IMR-90 (cell line): ENCODE measurements around the gene MACO1. TPM values are rescaled to one million over a fixed set of nuclear protein-coding genes. Genes with fewer than 3 reads are reported as not detected.

Experiments
- ATAC-seq: fragments of 200-7000 bp; cut with Tn5 transposase; 2 replicates; pipeline ENCODE4 v1.9.1; 2020; ENCODE audit warnings: low read depth, mild to moderate bottlenecking, moderate library complexity
- BruUV-seq: library from RNA; stranded (reverse); fragments of 400-500 nt; replicated peaks from 2 replicates; lab custom pipeline; 2021; lab: Mats Ljungman, UMichigan
- CTCF ChIA-PET: fragments of 300-600 bp; formaldehyde crosslinking; extraction: SDS; loops from one replicate; lab custom pipeline; 2021; ENCODE audit warnings: antibody characterized with exemption; lab: Yijun Ruan, JAX
- POLR2A ChIA-PET: fragments of 300-600 bp; sonication (Branson Sonifier 250); formaldehyde crosslinking; loops from one replicate; lab custom pipeline; 2022; ENCODE audit warnings: antibody characterized with exemption; ENCODE audit not compliant: unreplicated experiment; lab: Charles Lee
- DNase-seq: peaks from one replicate; pipeline ENCODE4 v3.0.0; 2013
- H2AFZ ChIP-seq: replicated peaks from 2 replicates; pipeline ENCODE3; 2013; ENCODE audit warnings: low read length, mild to moderate bottlenecking; ENCODE audit not compliant: poor library complexity
- H2AK5ac ChIP-seq: 2 replicates; pipeline ENCODE4 v1.6.1; 2013; ENCODE audit warnings: low read depth, low read length, inconsistent platforms
- H2AK9ac ChIP-seq: replicated peaks from 2 replicates; pipeline ENCODE3; 2013; ENCODE audit warnings: mild to moderate bottlenecking, low read depth, low read length, moderate library complexity; ENCODE audit not compliant: poor library complexity
- H2BK120ac ChIP-seq: 2 replicates; pipeline ENCODE4 v1.6.1; 2013; ENCODE audit warnings: low read depth, low read length, inconsistent platforms
- H2BK15ac ChIP-seq: 3 replicates; pipeline ENCODE4 v1.6.1; 2013; ENCODE audit warnings: low read depth, low read length, inconsistent platforms
- H2BK20ac ChIP-seq: 2 replicates; pipeline ENCODE4 v1.6.1; 2013; ENCODE audit warnings: low read depth, mild to moderate bottlenecking, inconsistent platforms, low read length, moderate library complexity
- H2BK5ac ChIP-seq: 2 replicates; pipeline ENCODE4 v1.6.1; 2013; ENCODE audit warnings: mild to moderate bottlenecking, low read depth, low read length, inconsistent platforms; ENCODE audit not compliant: poor library complexity, severe bottlenecking
- H3K14ac ChIP-seq: replicated peaks from 2 replicates; pipeline ENCODE4 v1.6.1; 2013; ENCODE audit warnings: low read depth, low read length, inconsistent platforms
- H3K18ac ChIP-seq: 2 replicates; pipeline ENCODE4 v1.6.1; 2013; ENCODE audit warnings: low read depth, low read length, control low read depth
- H3K23ac ChIP-seq: 2 replicates; pipeline ENCODE4 v1.6.1; 2013; ENCODE audit warnings: low read depth, low read length, inconsistent platforms
- H3K27ac ChIP-seq: 2 replicates; pipeline ENCODE4 v1.5.1; 2013; ENCODE audit warnings: mild to moderate bottlenecking, control low read depth, low read length; ENCODE audit not compliant: insufficient read depth
- H3K27me3 ChIP-seq: 2 replicates; pipeline ENCODE4 v1.6.1; 2013; ENCODE audit warnings: low read length; ENCODE audit not compliant: control insufficient read depth, insufficient read depth
- H3K36me3 ChIP-seq: 2 replicates; pipeline ENCODE4 v1.6.1; 2013; ENCODE audit warnings: low read length, mixed read lengths; ENCODE audit not compliant: control insufficient read depth, insufficient read depth
- H3K4ac ChIP-seq: 2 replicates; pipeline ENCODE4 v1.6.1; 2013; ENCODE audit warnings: low read depth, low read length, inconsistent platforms
- H3K4me1 ChIP-seq: 2 replicates; pipeline ENCODE4 v1.6.1; 2013; ENCODE audit warnings: low read length, mixed read lengths; ENCODE audit not compliant: control insufficient read depth, insufficient read depth
- H3K4me2 ChIP-seq: 2 replicates; pipeline ENCODE4 v1.6.1; 2013; ENCODE audit warnings: low read depth, mild to moderate bottlenecking, control low read depth, low read length, moderate library complexity
- H3K4me3 ChIP-seq: 2 replicates; pipeline ENCODE4 v1.5.1; 2013; ENCODE audit warnings: low read depth, mild to moderate bottlenecking, control low read depth, low read length, moderate library complexity; ENCODE audit not compliant: insufficient read depth
- H3K56ac ChIP-seq: 2 replicates; pipeline ENCODE4 v1.6.1; 2013; ENCODE audit warnings: low read length, inconsistent platforms; ENCODE audit not compliant: insufficient read depth; ENCODE audit errors: extremely low read depth
- H3K79me1 ChIP-seq, 2 experiments: 2 replicates each; pipeline ENCODE4 v1.6.1; 2013; ENCODE audit warnings: low read length in 2 of 2, inconsistent platforms in 1 of 2, low read depth in 1 of 2
- H3K9ac ChIP-seq: 2 replicates; pipeline ENCODE4 v1.6.1; 2013; ENCODE audit warnings: low read depth, low read length, control low read depth
- H3K9me1 ChIP-seq: 2 replicates; pipeline ENCODE4 v1.6.1; 2013; ENCODE audit warnings: low read length, inconsistent platforms; ENCODE audit not compliant: insufficient read depth
- H3K9me3 ChIP-seq: 2 replicates; pipeline ENCODE4 v1.6.1; 2013; ENCODE audit warnings: low read length; ENCODE audit not compliant: control insufficient read depth, insufficient read depth
- H4K20me1 ChIP-seq: 2 replicates; pipeline ENCODE4 v1.6.1; 2013; ENCODE audit warnings: low read length, inconsistent platforms; ENCODE audit not compliant: insufficient read depth
- H4K5ac ChIP-seq: 2 replicates; pipeline ENCODE4 v1.6.1; 2013; ENCODE audit warnings: mild to moderate bottlenecking, low read depth, low read length, control low read depth
- H4K8ac ChIP-seq, 2 experiments: 2 replicates each; pipeline ENCODE4 v1.6.1; 2013; ENCODE audit warnings: low read depth in 2 of 2, low read length in 2 of 2, control low read depth in 1 of 2, inconsistent platforms in 1 of 2
- H4K91ac ChIP-seq: 2 replicates; pipeline ENCODE4 v1.6.1; 2013; ENCODE audit warnings: low read depth, low read length, inconsistent platforms; ENCODE audit not compliant: insufficient read depth
- BHLHE40 ChIP-seq: fragments of 150-350 bp; IDR thresholded peaks from 2 replicates; pipeline ENCODE4 v1.6.1; 2016; ENCODE audit warnings: mild to moderate bottlenecking, low read depth, low read length
- CEBPB ChIP-seq: IDR thresholded peaks from 2 replicates; pipeline ENCODE4 v1.6.1; 2012; ENCODE audit warnings: low read depth, low read length, improper control_type of control experiment
- CHD1 ChIP-seq: IDR thresholded peaks from 2 replicates; pipeline ENCODE4 v1.6.1; 2012; ENCODE audit warnings: low read depth, low read length, improper control_type of control experiment
- ELK1 ChIP-seq: fragments of 150-350 bp; IDR thresholded peaks from 2 replicates; pipeline ENCODE4 v1.6.1; 2016; ENCODE audit warnings: low read depth, mild to moderate bottlenecking, low read length, moderate library complexity, borderline replicate concordance
- FOS ChIP-seq: fragments of 150-350 bp; IDR thresholded peaks from 2 replicates; pipeline ENCODE4 v1.6.1; 2016; ENCODE audit warnings: low read depth, low read length
- MAFK ChIP-seq: IDR thresholded peaks from 2 replicates; pipeline ENCODE4 v1.6.1; 2012; ENCODE audit warnings: low read depth, low read length, improper control_type of control experiment
- MAZ ChIP-seq: IDR thresholded peaks from 2 replicates; pipeline ENCODE4 v1.6.1; 2012; ENCODE audit warnings: low read depth, mild to moderate bottlenecking, low read length, improper control_type of control experiment, moderate library complexity, borderline replicate concordance
- MXI1 ChIP-seq: IDR thresholded peaks from 2 replicates; pipeline ENCODE4 v1.6.1; 2012; ENCODE audit warnings: low read depth, mild to moderate bottlenecking, low read length, moderate library complexity, borderline replicate concordance
- NFE2L2 ChIP-seq: fragments of 150-350 bp; IDR thresholded peaks from 2 replicates; pipeline ENCODE4 v1.6.1; 2016; ENCODE audit warnings: low read depth, mild to moderate bottlenecking, low read length
- POLR2A ChIP-seq: IDR thresholded peaks from 2 replicates; pipeline ENCODE4 v1.6.1; 2012; ENCODE audit warnings: mild to moderate bottlenecking, low read depth, low read length
- RAD21 ChIP-seq: IDR thresholded peaks from 2 replicates; pipeline ENCODE4 v1.6.1; 2012; ENCODE audit warnings: low read length, improper control_type of control experiment
- RCOR1 ChIP-seq: IDR thresholded peaks from 2 replicates; pipeline ENCODE4 v1.6.1; 2012; ENCODE audit warnings: mild to moderate bottlenecking, low read length, improper control_type of control experiment; ENCODE audit not compliant: insufficient replicate concordance
- RFX5 ChIP-seq: IDR thresholded peaks from 2 replicates; pipeline ENCODE4 v1.8.0; 2012; ENCODE audit warnings: low read depth, mild to moderate bottlenecking, low read length, moderate library complexity
- SMC3 ChIP-seq: fragments of 150-350 bp; IDR thresholded peaks from 2 replicates; pipeline ENCODE4 v1.6.1; 2016; ENCODE audit warnings: low read depth, mild to moderate bottlenecking, antibody characterized with exemption, low read length, moderate library complexity
- USF2 ChIP-seq: fragments of 150-350 bp; IDR thresholded peaks from 2 replicates; pipeline ENCODE4 v1.6.1; 2017; ENCODE audit warnings: mild to moderate bottlenecking, antibody characterized with exemption, low read length, low read depth
- WGBS, 2 experiments: methylation state at CpG; one replicate each; pipeline versions ENCODE4 v1.1.5 to v1.1.7; 2013; ENCODE audit warnings: missing lambda C conversion rate in 2 of 2; ENCODE audit not compliant: insufficient read length in 1 of 2; ENCODE audit errors: extremely low coverage in 2 of 2; 5-methylcytosine and 5-hydroxymethylcytosine counted together
- dilution Hi-C: fragments of 300-500 bp; cut with HindIII; formaldehyde crosslinking; loops from one replicate; pipeline ENCODE4 v1.14.3; 2018; ENCODE audit warnings: low sequenced_read_pairs; ENCODE audit not compliant: unreplicated experiment
- in situ Hi-C: fragments of 300-500 bp; cut with MboI; formaldehyde crosslinking; loops from 3 replicates; pipeline ENCODE4 v1.14.3; 2019; ENCODE audit warnings: low sequenced_read_pairs, inconsistent platforms, mixed read lengths
- intact Hi-C: fragments of 100-400 bp; cut with micrococcal nuclease; formaldehyde crosslinking; loops from 2 replicates; pipeline ENCODE4 v1.10.0; 2022
- polyA plus RNA-seq, 3 experiments: library from polyadenylated mRNA; depleted of rRNA; stranded (reverse); fragments of >200 nt; gene quantifications; 2 replicates each; pipeline ENCODE4 v1.2.3, GENCODE V29; 2012; ENCODE audit warnings: low replicate concordance in 1 of 3
- total RNA-seq: library from RNA; depleted of rRNA; stranded (reverse); fragments of >200 nt; gene quantifications from 2 replicates; pipeline ENCODE4 v1.2.3, GENCODE V29; 2012
- TF ChIP-seq, protein P1 (sequence below): conservative IDR thresholded peaks from 2 replicates; pipeline ENCODE4 v1.5.1; 2012; ENCODE audit warnings: mild to moderate bottlenecking, low read depth, low read length, improper control_type of control experiment

Gene MACO1
- total and polyA plus RNA-seq, 2 of the 4 experiments (the other 2 are of a cell fraction) = 6.8 to 12.7 TPM

DNA sequence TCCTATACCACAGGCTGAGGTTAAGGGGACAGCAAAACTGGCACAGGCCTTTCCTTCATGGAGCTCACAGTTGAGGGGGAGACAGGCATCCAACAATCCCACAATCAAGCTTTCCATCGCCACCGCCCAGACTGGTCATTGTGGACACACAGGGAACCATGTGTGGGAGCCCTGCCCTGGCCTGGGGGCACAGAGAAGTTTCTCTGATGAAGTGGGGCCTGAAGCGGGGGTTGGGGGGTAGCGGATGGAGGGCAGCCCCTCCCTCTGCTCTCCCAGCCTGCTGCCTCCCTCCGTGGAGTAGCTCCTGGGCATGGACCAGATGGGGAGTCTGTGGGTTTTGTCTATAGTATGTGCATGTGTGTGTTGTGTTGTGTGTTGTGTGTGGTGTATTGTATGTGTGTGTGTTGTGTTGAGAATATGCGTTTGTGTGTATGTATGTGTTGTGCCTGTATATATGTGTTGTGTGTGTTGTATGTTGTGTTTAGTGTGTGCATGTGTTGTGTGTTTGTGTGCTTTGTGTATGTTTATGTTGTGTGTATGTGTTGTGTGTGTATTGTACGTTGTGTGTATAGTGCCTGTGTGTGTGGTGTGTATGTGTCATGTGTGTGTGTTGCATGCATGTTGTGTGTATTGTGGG, 98.3 kb downstream of the MACO1 start:
- H2AK9ac ChIP-seq = peak overlapping the region; percentile 50
- H3K9ac ChIP-seq = no peak overlapping the region
- H4K20me1 ChIP-seq = no peaks in the 10 kb centered on the region
- no peak for ATAC-seq
- no peak overlapping the region for H2BK20ac ChIP-seq
- no peak overlapping the region for H3K27ac ChIP-seq
- DNase-seq = no peak
- intact Hi-C loops = loop anchor here (10.0 kb wide), 1 partner anchor 244 kb away; no protein-coding TSS in a partner anchor
- no peak overlapping the region for H4K91ac ChIP-seq
- H2BK15ac ChIP-seq = no peak overlapping the region
- dilution Hi-C loops = no loop called here
- no peak overlapping the region for H3K56ac ChIP-seq
- H3K27me3 ChIP-seq = peaks cover 27% of the 10 kb centered on the region
- BruUV-seq = no TSS peak
- H2AFZ ChIP-seq = no peak overlapping the region
- H2BK5ac ChIP-seq = peak overlapping the region; percentile 70
- 40% methylated on average over 1 of the region's 7 CpGs; no CpG with 5 or more reads in 1 of the 2 experiments for WGBS, 2 experiments
- H3K9me3 ChIP-seq = peaks cover 11% of the 10 kb centered on the region
- CTCF ChIA-PET = no interaction called here
- H2BK120ac ChIP-seq = no peak overlapping the region
- no peaks in the 10 kb centered on the region for H3K36me3 ChIP-seq
- 0 out of 2 replicates have a peak overlapping the region, but pooled peaks have one; percentile 48 for H2AK5ac ChIP-seq
- H3K4me2 ChIP-seq = no peak overlapping the region
- H3K14ac ChIP-seq = no peak overlapping the region
- H3K4me1 ChIP-seq = no peaks in the 10 kb centered on the region
- H4K5ac ChIP-seq = no peak overlapping the region
- TF ChIP-seq POLR2A (no peak), MAZ (no peak), USF2 (no peak), RFX5 (no peak), RCOR1 (no peak), BHLHE40 (no peak), CHD1 (no peak), CEBPB (no peak), MXI1 (no peak), SMC3 (no peak), NFE2L2 (no peak), ELK1 (no peak), FOS (no peak), MAFK (no peak), RAD21 (no peak)
- TF ChIP-seq, protein P1, sequence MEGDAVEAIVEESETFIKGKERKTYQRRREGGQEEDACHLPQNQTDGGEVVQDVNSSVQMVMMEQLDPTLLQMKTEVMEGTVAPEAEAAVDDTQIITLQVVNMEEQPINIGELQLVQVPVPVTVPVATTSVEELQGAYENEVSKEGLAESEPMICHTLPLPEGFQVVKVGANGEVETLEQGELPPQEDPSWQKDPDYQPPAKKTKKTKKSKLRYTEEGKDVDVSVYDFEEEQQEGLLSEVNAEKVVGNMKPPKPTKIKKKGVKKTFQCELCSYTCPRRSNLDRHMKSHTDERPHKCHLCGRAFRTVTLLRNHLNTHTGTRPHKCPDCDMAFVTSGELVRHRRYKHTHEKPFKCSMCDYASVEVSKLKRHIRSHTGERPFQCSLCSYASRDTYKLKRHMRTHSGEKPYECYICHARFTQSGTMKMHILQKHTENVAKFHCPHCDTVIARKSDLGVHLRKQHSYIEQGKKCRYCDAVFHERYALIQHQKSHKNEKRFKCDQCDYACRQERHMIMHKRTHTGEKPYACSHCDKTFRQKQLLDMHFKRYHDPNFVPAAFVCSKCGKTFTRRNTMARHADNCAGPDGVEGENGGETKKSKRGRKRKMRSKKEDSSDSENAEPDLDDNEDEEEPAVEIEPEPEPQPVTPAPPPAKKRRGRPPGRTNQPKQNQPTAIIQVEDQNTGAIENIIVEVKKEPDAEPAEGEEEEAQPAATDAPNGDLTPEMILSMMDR = no peak
- H3K23ac ChIP-seq = no peak overlapping the region
- H3K4ac ChIP-seq = no peak overlapping the region
- in situ Hi-C loops = loop anchor here (10.0 kb wide), 1 partner anchor 244 kb away; no protein-coding TSS in a partner anchor
- H3K79me1 ChIP-seq = no peaks in the 10 kb centered on the region
- peaks cover 5% of the 10 kb centered on the region; the same call in 1 of the 2 replicates for H3K9me1 ChIP-seq
- H3K18ac ChIP-seq = no peak overlapping the region
- H4K8ac ChIP-seq = no peak overlapping the region
- H3K4me3 ChIP-seq = no peak overlapping the region
- POLR2A ChIA-PET = no interaction called here
